ENCODE data around the gene DEF6. TPM values are rescaled to one million over a fixed set of nuclear protein-coding genes. Genes with fewer than 3 reads are reported as not detected.

DEF6 gene
- total RNA-seq, 2 experiments from 2014 or later: 67.9 to 70.8 TPM

DNA sequence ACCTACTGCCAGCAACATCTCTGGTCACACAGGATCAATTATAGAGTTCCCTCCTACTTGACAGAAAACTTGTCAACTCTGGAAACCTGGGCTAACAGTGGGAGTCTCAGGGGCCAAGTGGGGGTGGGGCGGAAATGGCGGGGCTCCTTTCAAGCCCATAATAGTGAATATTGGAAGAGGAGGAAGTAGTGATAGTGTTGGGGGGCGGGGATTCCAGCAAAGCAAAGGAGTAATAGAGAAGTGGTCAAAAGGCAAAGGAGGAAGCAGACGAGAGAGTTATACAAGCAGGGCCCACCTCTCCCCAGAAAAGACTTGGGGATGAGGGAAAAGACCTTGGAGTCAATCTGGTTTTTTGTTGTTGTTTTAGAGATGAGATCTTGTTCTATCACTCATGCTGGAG is 2.1 kb downstream of the DEF6 start:
- ChIA-PET POLR2A (no interaction called here), CTCF (interaction anchor here (0.7 to 8.9 kb wide), 5 partner anchors 10 to 168 kb away, joined by 5 to 92 read pairs (median 10); partner anchors contain the start of genes FANCE and RPL10A)

DNA sequence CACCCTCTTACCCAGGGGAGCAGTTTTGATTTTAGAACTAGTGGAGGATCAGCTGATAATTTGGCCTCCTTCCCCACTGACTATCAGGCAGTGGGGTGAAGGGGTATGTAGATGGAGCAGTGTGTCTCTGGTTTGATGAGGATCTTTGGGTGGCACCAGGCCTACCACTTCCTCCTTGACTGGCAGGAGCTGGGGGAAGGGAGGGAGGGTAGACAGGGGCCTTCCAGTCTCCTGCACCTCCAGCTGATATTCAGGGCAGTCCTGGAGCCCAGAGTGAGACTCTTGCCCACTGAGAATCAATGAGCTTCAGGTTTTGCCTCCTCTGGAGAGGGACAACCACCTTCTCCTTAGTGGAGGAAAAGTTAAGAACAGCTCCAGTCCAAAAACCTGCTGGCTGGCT is 3.2 kb downstream of the DEF6 start:
- ChIA-PET POLR2A (no interaction called here), CTCF (interaction anchor here (0.7 to 2.7 kb wide), 6 partner anchors 9 to 151 kb away, joined by 3 to 10 read pairs (median 5); partner anchors contain the start of gene FANCE)

DNA sequence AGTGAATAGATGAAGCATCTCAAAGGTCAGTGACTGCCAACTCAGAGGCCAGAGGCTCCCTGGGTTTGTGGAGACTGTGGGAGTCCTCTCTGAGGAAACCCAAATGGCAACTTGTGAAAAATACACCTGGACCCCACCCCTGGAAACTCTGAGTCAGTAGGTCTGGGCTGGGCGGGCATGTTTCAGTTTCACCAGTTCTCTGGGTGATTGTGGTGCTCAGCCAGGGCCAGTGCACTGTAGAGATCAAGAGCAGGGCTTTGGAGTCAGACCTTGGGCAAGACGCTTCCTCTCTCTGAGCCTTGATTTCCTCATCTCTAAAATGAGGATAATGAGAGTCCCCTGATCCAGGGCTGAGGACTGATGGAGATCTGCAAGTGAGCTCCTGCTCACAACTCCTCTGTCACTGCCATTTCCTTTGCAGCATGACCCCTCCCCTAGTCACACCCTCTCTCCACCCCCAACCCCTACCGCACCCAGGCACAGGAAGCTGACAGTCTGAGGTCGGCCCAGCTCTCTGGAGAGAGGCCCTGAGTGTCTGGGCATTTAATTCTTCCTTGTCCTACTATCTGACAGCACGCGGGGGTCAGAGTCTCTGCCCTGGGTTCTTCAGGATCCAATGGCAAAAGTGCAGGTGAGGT is 5.1 kb downstream of the DEF6 start:
- ChIA-PET CTCF (interaction anchor here (1.0 to 1.3 kb wide), 3 partner anchors 9 to 39 kb away, joined by 3 to 5 read pairs (median 3); no protein-coding TSS in a partner anchor), POLR2A (interaction anchor here (1.1 kb wide), 1 partner anchor 9 kb away, joined by 9 read pairs; no protein-coding TSS in a partner anchor)

DNA sequence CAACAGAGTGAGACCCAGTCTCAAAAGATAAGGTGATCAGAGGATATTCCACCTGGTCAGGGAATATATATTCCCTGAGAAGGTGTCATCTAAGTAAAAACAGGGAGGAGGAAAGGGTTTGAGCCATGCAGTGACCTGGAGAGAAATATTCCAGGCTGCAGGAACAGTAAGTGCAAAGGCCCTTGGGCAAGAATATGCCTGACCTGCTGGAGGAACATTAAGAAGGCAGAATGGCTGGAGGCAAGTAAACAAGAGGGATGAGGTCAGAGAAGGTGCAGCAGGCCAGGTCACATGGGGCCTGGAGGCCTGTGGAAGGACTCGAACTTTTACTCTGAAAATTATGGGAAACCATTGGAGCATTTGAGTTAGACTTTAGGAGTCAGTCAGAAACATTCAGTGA is 6.7 kb downstream of the DEF6 start:
- ChIA-PET POLR2A (no interaction called here), CTCF (interaction anchor here (0.7 to 1.6 kb wide), 3 partner anchors 8 to 147 kb away, joined by 3 to 5 read pairs (median 3); partner anchors contain the start of gene PPARD)

DNA sequence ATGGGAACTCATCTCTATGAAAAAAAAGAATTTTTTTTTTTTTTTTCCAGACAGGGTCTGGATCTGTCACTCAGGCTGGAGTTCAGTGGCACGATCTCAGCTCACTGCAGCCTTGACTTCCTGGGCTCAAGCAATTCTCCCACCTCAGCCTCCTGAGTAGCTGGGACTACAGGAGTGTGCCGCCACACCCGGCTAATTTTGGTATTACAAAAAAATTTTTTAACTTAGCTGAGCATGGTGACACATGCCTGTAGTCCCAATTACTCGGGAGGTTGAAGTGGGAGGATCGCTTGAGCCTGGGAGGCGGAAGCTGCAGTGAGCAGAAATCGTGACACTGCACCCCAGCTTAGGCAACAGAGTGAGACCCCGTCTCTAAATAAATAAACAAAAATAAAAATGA is 7.5 kb downstream of the DEF6 start:
- CTCF ChIA-PET: interaction anchor here (0.6 to 0.9 kb wide), 4 partner anchors 9 to 44 kb away, joined by 3 to 4 read pairs (median 4); no protein-coding TSS in a partner anchor
- POLR2A ChIA-PET: no interaction called here

DNA sequence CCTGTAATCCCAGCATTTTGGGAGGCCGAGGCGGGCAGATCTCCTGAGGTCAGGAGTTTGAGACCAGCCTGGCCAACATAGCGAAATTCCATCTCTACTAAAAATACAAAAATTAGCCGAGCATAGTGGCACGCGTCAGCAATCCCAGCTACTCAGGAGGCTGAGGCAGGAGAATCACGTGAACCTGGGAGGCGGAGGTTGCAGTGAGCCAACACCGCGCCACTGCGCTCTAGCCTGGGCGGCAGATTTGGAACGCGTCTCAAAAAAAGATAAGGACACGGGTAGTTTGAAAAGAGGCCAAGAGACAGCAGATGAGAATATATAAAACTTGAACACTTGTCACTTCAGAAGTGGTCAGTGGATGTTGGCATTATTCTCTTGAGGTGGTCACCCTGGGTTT is 9.5 kb downstream of the DEF6 start:
- CTCF ChIA-PET: interaction anchor here (1.6 kb wide), 1 partner anchor 143 kb away, joined by 4 read pairs; no protein-coding TSS in a partner anchor

DNA sequence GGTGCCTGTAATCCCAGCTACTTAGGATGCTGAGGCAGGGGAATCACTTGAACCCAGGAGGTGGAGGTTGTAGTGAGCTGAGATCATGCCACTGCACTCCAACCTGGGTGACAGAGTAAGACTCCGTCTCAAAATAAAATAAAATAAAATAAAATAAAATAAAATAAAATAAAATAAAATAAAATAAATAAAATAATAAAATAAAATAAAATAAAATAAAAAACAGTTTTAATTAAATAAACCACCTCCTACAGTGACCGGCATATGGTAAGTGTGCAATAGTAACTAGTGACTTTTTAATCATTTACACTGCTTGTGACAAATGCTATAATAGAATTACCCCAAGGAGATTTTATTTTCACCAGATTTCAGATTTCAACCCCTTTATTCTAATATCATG is 10.9 kb downstream of the DEF6 start:
- CTCF ChIA-PET: interaction anchor here (2.4 to 2.5 kb wide), 2 partner anchors 8 to 11 kb away, joined by 10 read pairs; partner anchors contain the start of gene DEF6
- POLR2A ChIA-PET: interaction anchor here (0.6 kb wide), 1 partner anchor 12 kb away, joined by 3 read pairs; no protein-coding TSS in a partner anchor

More for the DNA sequence above, 9.5 kb downstream of the DEF6 start:
- POLR2A ChIA-PET: interaction anchor here (0.7 kb wide), 1 partner anchor 30 kb away, joined by 4 read pairs; no protein-coding TSS in a partner anchor

DNA sequence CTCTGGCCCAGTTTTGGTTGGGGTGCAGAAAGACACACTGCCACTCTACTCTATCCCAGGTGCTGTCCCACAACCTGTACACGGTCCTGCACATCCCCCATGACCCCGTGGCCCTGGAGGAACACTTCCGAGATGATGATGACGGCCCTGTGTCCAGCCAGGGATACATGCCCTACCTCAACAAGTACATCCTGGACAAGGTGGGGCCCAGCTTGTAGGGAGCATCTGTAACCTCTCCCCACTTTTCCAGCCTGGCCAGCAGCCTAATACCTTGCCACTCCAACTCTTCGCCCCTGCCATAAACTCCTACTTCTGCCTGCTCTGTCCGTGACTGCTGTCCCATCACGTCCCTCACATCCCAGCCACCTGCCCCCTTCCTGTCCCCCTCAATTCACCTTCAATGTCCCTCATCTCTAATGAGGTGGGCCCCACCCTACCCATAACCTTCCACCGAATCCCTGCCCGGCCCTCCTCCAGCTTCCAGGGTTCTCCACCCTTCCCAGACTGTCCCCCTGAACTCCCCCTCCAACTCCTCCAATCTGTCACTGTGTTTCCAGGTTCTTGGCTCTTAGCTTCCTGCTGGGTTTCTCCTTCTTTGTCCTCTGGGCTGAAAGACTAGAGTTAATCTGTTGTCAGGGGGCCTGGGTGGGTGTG is 12.1 kb downstream of the DEF6 start:
- CTCF ChIA-PET: interaction anchor here (0.8 to 2.5 kb wide), 5 partner anchors 9 to 158 kb away, joined by 4 to 10 read pairs (median 8); partner anchors contain the start of genes DEF6 and RPL10A
- POLR2A ChIA-PET: interaction anchor here (0.5 to 0.7 kb wide), 3 partner anchors 12 to 1463 kb away, joined by 3 to 4 read pairs (median 3); partner anchors contain the start of gene DEF6

DNA sequence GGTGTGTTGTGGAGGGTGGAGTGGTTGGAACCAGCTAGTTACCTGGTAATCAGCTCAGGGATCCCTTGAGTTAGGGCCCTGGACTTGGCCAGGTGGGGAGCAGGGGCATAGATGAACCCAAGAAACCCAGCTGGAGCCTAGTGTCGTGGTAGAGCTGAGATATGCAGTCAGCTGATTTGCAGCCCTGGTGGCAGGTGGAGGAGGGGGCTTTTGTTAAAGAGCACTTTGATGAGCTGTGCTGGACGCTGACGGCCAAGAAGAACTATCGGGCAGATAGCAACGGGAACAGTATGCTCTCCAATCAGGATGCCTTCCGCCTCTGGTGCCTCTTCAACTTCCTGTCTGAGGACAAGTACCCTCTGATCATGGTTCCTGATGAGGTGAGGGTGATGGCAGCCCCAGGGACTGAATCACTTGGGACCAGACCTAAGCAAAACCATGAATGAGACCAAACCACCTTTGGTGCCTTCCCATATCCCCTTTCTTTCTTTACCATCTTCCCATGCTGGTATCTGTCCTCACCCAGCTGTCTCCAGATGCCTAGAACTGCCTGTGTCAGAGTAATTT is 12.7 kb downstream of the DEF6 start:
- CTCF ChIA-PET: interaction anchor here (0.8 to 2.5 kb wide), 5 partner anchors 10 to 158 kb away, joined by 4 to 10 read pairs (median 8); partner anchors contain the start of genes DEF6 and RPL10A
- POLR2A ChIA-PET: interaction anchor here (0.5 to 0.7 kb wide), 3 partner anchors 13 to 1463 kb away, joined by 3 to 4 read pairs (median 3); partner anchors contain the start of gene DEF6

DNA sequence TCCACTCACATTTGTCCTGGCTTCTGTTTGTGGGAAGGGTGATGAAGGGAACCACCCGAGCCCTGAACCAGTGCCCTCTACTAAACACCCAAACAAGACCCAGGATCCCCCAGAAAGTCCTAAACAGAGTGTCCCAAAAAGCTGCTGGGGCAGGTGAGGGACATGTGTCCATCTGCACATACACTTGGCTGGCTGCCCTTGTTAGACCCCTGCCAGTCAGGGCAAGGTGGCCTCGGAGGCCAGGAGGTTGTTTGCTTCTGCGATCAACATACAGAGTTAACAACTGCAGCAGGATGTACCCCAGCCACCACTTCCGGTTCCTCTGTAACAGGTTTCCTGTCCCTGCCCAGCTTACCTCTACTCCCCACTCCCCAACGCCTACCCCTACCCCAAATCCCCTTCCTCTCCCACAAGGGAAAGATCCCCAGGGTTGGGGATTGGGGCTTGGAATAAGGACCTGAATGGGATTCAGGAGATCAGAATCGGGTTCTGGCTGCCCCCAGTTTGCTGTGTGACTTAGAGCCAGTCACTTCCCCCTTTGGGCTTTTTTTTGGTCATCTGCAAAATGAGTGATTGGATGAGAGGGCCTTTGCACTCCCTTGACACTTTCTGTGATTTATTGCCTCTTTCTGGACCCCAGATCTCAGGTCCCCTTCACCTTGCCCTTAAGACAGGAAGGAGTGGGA is 13.9 kb downstream of the DEF6 start:
- POLR2A ChIA-PET: interaction anchor here (1.6 kb wide), 2 partner anchors 9 to 53 kb away, joined by 5 to 9 read pairs; partner anchors contain the start of gene ZNF76

DNA sequence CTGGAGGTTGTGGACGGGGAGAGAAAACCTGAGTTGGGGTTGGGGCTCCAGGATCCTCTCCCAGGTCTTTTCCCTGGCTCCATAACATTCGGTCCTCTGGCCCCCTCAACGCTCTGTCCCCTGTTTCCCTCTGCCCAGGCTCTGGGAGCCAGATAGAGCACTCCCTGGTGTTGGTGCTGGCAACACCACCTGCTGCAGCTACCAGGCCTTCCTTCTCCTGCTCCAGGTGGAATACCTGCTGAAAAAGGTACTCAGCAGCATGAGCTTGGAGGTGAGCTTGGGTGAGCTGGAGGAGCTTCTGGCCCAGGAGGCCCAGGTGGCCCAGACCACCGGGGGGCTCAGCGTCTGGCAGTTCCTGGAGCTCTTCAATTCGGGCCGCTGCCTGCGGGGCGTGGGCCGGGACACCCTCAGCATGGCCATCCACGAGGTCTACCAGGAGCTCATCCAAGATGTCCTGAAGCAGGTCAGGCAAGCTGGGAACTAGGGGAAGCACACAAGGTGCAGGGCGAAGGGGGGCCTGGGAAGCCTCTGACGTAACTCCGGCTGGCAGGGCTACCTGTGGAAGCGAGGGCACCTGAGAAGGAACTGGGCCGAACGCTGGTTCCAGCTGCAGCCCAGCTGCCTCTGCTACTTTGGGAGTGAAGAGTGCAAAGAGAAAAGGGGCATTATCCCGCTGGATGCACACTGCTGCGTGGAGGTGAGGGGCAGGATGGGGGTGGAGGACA is 14.6 kb downstream of the DEF6 start:
- POLR2A ChIA-PET: interaction anchor here (1.6 kb wide), 2 partner anchors 9 to 53 kb away, joined by 5 to 9 read pairs; partner anchors contain the start of gene ZNF76
- CTCF ChIA-PET: interaction anchor here (0.7 to 1.4 kb wide), 3 partner anchors 9 to 32 kb away, joined by 3 to 5 read pairs (median 5); partner anchors contain the start of gene DEF6

More for the DNA sequence above, 13.9 kb downstream of the DEF6 start:
- CTCF ChIA-PET: interaction anchor here (0.7 to 1.4 kb wide), 4 partner anchors 9 to 32 kb away, joined by 3 to 5 read pairs (median 4); partner anchors contain the start of gene DEF6

DNA sequence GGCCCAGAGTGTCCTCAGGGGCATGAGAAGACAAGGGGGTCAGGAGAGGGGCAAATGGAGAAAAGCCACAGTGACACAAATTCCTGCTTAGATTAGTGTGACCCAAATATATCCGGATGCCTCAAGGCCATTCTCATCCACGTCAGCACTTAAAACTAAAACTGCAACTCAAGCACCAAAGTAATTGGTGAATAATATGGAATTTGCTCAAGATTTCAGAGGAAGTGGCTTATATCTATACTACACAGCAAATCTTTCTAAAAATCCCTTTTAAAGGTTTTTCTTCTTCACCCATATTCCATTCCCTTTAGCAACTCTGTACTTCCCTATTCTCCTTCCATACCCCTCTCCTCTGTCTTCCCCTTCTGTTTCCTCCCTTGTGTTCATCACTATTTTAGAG is 15.2 kb downstream of the DEF6 start:
- ChIA-PET CTCF (interaction anchor here (1.2 kb wide), 1 partner anchor 10 kb away, joined by 5 read pairs; no protein-coding TSS in a partner anchor), POLR2A (interaction anchor here (1.6 kb wide), 2 partner anchors 10 to 54 kb away, joined by 5 to 9 read pairs; partner anchors contain the start of gene ZNF76)

DNA sequence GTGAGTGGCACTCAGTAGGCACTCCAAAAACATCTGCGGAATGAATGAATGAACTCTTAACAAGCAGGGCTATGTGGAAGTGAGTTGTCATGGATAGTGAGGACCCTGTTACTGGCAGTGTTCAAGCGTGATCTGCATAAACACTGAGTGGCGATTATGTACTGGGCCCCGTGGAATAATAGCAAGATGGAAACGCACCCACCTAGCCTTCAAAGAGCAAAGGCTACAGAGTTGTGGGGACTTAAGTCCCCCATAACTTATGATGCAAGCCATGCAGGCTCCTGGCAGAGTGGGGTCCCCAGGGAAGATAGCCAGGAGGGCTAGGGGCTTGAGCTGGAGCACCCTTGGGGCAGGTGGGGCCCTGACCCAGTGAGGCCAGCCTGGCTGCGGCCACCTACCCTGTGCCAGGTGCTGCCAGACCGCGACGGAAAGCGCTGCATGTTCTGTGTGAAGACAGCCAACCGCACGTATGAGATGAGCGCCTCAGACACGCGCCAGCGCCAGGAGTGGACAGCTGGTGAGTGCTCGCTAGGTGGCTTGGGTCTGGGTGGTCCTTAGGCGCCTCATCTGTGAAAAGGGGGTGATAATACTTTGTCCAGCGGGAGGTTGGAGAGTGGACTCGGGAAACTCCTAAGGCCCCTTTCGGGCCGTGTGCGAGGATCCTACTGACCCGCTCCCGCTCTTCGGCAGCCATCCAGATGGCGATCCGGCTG is 20.0 kb downstream of the DEF6 start:
- POLR2A ChIA-PET: no interaction called here
- CTCF ChIA-PET: interaction anchor here (0.7 to 1.5 kb wide), 4 partner anchors 8 to 20 kb away, joined by 3 to 5 read pairs (median 3); partner anchors contain the start of gene DEF6

DNA sequence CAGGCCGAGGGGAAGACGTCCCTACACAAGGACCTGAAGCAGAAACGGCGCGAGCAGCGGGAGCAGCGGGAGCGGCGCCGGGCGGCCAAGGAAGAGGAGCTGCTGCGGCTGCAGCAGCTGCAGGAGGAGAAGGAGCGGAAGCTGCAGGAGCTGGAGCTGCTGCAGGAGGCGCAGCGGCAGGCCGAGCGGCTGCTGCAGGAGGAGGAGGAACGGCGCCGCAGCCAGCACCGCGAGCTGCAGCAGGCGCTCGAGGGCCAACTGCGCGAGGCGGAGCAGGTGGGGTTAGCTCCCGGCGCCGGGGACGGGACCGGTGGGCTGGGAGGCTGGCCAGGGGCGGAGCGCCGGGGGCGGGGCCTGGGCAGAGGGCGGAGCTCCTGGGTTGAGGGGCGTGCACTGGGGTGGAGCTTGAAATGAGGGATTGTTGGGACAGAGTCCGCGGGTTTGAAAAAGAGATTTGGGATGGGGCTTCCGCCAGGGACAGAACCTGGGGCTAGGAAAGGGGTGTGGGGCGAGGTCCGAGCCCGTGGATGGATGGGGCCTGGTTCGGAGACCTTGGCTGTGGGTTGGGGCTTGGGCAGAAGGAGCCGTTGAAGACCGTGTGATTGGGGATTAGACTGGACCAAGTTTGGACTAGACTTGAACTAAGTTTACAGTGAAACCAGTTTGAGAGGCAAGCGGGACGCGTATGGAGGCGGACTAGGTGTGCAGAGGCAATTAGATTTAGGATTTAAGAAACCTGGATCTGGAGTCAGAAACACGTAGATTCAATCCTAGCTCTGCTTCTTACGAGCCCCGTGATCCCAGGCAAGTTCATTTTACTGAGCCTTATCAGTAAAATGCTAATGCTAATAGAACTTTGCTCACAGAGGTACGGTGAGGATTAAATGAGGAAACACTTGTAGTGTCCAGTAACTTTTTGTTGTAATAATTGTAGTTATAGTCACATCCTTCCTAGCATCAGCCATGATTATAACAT is 20.9 kb downstream of the DEF6 start:
- CTCF ChIA-PET: interaction anchor here (0.9 to 1.5 kb wide), 3 partner anchors 10 to 21 kb away, joined by 3 to 5 read pairs (median 3); partner anchors contain the start of gene DEF6
- POLR2A ChIA-PET: interaction anchor here (0.6 to 0.9 kb wide), 2 partner anchors 9 to 37 kb away, joined by 3 to 5 read pairs; no protein-coding TSS in a partner anchor

DNA sequence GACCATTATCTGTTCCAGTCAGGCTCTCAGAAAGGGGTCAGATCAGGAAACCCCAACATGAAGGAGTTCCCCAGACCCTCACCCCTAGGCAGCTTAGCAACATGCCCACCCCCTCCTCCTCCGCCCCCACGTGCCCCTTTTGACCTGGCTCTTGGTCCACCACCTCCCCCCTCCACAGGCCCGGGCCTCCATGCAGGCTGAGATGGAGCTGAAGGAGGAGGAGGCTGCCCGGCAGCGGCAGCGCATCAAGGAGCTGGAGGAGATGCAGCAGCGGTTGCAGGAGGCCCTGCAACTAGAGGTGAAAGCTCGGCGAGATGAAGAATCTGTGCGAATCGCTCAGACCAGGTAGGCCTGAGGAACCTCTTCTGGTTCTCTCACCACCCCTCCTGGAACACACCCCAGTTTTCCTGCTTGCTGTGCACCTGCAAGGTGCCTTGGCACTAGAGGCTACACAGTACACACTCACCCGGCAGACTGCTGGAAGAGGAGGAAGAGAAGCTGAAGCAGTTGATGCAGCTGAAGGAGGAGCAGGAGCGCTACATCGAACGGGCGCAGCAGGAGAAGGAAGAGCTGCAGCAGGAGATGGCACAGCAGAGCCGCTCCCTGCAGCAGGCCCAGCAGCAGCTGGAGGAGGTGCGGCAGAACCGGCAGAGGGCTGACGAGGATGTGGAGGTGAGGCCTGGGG is 21.9 kb downstream of the DEF6 start:
- ChIA-PET CTCF (interaction anchor here (1.0 kb wide), 1 partner anchor 11 kb away, joined by 3 read pairs; no protein-coding TSS in a partner anchor), POLR2A (no interaction called here)

Data from activated CD8-positive, alpha-beta memory T cell treated with anti-CD3 and anti-CD28 coated beads for 36 hours (primary cell).